Spleen (tissue), 11 donors: ENCODE data around the gene DLD. TPM values are rescaled to one million over a fixed set of nuclear protein-coding genes. Genes with fewer than 3 reads are reported as not detected.

Source experiments
- DNase-seq: peaks from one replicate; pipeline ENCODE4 v3.0.0-alpha.2; 2020
- H3K27ac ChIP-seq, 8 donors: fragments of 200-600 bp; sonication (generic) in 7 of 8; 1 replicate in 4 of 8; 2 replicates in 4 of 8; pipeline versions ENCODE4 v1.5.0 to v1.8.0; 2016 to 2021; ENCODE audit warnings: inconsistent platforms in 4 of 8, mild to moderate bottlenecking in 4 of 8, moderate library complexity in 1 of 8
- H3K27me3 ChIP-seq, 7 donors: fragments of 200-600 bp; sonication (generic) in 6 of 7; replicated peaks in 1 of 7; 1 replicate in 4 of 7; 2 replicates in 3 of 7; pipeline versions ENCODE4 v1.5.0 to v1.8.0; 2016 to 2021; ENCODE audit warnings: inconsistent platforms in 3 of 7, mild to moderate bottlenecking in 1 of 7
- H3K36me3 ChIP-seq, 6 donors: fragments of 200-600 bp; sonication (generic) in 5 of 6; 1 replicate in 4 of 6; 2 replicates in 2 of 6; pipeline versions ENCODE4 v1.5.0 to v1.8.0; 2016 to 2021; ENCODE audit warnings: inconsistent platforms in 2 of 6
- H3K4me1 ChIP-seq, 6 donors: fragments of 200-600 bp; sonication (generic) in 5 of 6; 1 replicate in 3 of 6; 2 replicates in 3 of 6; pipeline versions ENCODE4 v1.5.0 to v1.8.0; 2016 to 2021; ENCODE audit warnings: inconsistent platforms in 3 of 6
- H3K4me3 ChIP-seq, 8 donors: fragments of 200-600 bp; sonication (generic) in 7 of 8; 1 replicate in 4 of 8; 2 replicates in 4 of 8; pipeline versions ENCODE4 v1.5.0 to v1.8.0; 2016 to 2021; ENCODE audit warnings: inconsistent platforms in 4 of 8, mild to moderate bottlenecking in 4 of 8, moderate library complexity in 2 of 8
- H3K9me3 ChIP-seq, 8 donors: fragments of 200-600 bp; sonication (generic) in 7 of 8; 1 replicate in 4 of 8; 2 replicates in 4 of 8; pipeline versions ENCODE4 v1.5.0 to v1.8.0; 2016 to 2021; ENCODE audit warnings: inconsistent platforms in 4 of 8
- POLR2A ChIP-seq, 3 donors: fragments of 450-650 bp; IDR thresholded peaks; one replicate each; pipeline ENCODE4 v1.5.1; 2017; ENCODE audit warnings: antibody characterized with exemption in 3 of 3, mild to moderate bottlenecking in 1 of 3
- POLR2AphosphoS5 ChIP-seq, 3 donors: sonication (generic); formaldehyde crosslinking; IDR thresholded peaks; one replicate each; pipeline ENCODE4 v1.5.1; 2017; ENCODE audit warnings: antibody characterized with exemption in 3 of 3
- WGBS, 5 donors: extraction: QIAGEN DNeasy Blood & Tissue Kit in 3 of 5; methylation state at CpG; one replicate each; pipeline versions ENCODE4 v1.1.5 to v1.1.7; 2013 to 2018; 5-methylcytosine and 5-hydroxymethylcytosine counted together
- intact Hi-C: fragments of 100-400 bp; cut with DNase I; formaldehyde crosslinking; loops from one replicate; pipeline ENCODE4 v1.15.0; 2023; ENCODE audit warnings: low total_unique reads
- polyA plus RNA-seq, 3 donors: library from polyadenylated mRNA; stranded (reverse); fragments of 200-250 nt; gene quantifications; one replicate each; pipeline ENCODE4 v1.2.1, GENCODE V29; 2013
- total RNA-seq, 7 donors: library from RNA; depleted of rRNA in 3 of 7; stranded (reverse); fragments of >200 nt in 3 of 7; fragmentation: NEBNext Ultra II Directional in 4 of 7; extraction: Animal tissue kit (Norgen Biotek cat#: 25700) in 4 of 7; gene quantifications; one replicate each; pipeline versions ENCODE4 v1.1.0 to v1.2.1, GENCODE V29; 2016 to 2021
- TF ChIP-seq, protein P1 (sequence below), 11 experiments: fragments of 200-600 bp in 7 of 11; fragments of 450-650 bp in 4 of 11; sonication (generic) in 4 of 11; IDR thresholded peaks in 8 of 11; conservative IDR thresholded peaks in 3 of 11; 1 replicate in 7 of 11; 2 replicates in 4 of 11; pipeline versions ENCODE4 v1.4.0 to v1.8.0; 2016 to 2021; ENCODE audit warnings: antibody characterized with exemption in 11 of 11, inconsistent platforms in 4 of 11, mild to moderate bottlenecking in 1 of 11
- donor health status: healthy with polysubstance abuse.
- donor health status: DM: no; HTN: no; CAD: no; lungs with moderate emphysema.
- donor health status: DM: no; HTN: no; CAD: no.
- donor health status: Bipolar disorder and iron deficiency.
- donor health status: healthy.
- donor health status: DM: no; HTN: no; CAD: no.
- donor health status: DM: yes; HTN: yes; CAD: no.

DLD gene
- total and polyA plus RNA-seq, 10 donors, result 19.6 to 114 (median 59.9) TPM

DNA sequence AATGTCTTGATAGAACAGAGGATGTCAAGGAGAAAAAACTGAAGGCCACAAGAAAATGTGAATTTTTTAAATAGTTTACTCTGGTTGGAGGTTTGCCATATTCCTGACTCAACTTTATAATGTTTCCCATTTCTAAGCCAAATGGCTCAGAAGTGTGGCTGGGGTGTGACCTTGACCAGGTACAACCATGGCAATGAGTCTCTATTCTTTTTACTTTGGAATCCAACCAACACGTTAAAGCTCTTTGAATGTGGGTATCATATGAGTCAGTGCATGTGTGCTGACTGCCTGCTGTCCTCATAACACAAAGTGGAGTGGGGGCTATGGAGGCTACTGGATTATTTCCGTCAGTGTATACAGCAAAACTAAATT is 33.5 kb upstream of the DLD start:
- no peak overlapping the region for H3K4me3 ChIP-seq
- TF ChIP-seq, protein P1, sequence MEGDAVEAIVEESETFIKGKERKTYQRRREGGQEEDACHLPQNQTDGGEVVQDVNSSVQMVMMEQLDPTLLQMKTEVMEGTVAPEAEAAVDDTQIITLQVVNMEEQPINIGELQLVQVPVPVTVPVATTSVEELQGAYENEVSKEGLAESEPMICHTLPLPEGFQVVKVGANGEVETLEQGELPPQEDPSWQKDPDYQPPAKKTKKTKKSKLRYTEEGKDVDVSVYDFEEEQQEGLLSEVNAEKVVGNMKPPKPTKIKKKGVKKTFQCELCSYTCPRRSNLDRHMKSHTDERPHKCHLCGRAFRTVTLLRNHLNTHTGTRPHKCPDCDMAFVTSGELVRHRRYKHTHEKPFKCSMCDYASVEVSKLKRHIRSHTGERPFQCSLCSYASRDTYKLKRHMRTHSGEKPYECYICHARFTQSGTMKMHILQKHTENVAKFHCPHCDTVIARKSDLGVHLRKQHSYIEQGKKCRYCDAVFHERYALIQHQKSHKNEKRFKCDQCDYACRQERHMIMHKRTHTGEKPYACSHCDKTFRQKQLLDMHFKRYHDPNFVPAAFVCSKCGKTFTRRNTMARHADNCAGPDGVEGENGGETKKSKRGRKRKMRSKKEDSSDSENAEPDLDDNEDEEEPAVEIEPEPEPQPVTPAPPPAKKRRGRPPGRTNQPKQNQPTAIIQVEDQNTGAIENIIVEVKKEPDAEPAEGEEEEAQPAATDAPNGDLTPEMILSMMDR (IDR thresholded peaks at IDR 0.05 in 8 of 11, conservative IDR thresholded peaks at IDR 0.05 in 3 of 11), result no peak
- TF ChIP-seq POLR2A (IDR thresholded peaks at IDR 0.05) (no peak), POLR2AphosphoS5 (IDR thresholded peaks at IDR 0.05) (no peak)
- peak overlapping the region in 4 of 8 donors; percentile 43 to 77 (median 52) for H3K27ac ChIP-seq
- no peaks in the 10 kb centered on the region for H3K36me3 ChIP-seq
- WGBS, 5 donors, result 47 to 86% (median 69%) methylated on average over 2 of the region's 2 CpGs
- peaks cover 0 to 14% (median 8%) of the 10 kb centered on the region in 6 donors for H3K4me1 ChIP-seq
- H3K27me3 ChIP-seq, result no peaks in the 10 kb centered on the region
- H3K9me3 ChIP-seq, result no peaks in the 10 kb centered on the region
- no peak for DNase-seq
- intact Hi-C loops, result no loop called here

DNA sequence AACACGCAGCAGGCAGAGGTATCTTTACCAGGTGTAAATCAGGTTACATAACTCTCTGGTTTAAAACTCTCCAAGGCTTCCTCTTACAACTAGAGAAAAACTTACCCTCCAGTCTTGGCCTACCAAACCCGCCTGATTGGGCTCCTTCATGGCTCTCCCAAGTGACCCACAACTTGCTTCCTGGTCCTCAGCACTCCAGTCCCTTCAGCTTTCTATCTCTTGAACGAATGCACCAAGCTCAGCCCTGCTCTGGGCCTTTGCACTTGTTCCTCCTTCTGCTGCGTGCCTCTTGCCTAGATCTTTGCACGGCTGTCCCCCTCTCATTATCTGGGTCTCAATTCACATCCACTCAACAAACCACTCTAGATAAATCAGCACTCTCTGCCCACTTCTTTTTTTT is 32.7 kb upstream of the DLD start:
- no peaks in the 10 kb centered on the region for H3K27me3 ChIP-seq
- intact Hi-C loops, result no loop called here
- peaks cover 0 to 14% (median 8%) of the 10 kb centered on the region in 6 donors for H3K4me1 ChIP-seq
- no peak overlapping the region for H3K27ac ChIP-seq
- H3K36me3 ChIP-seq, result no peaks in the 10 kb centered on the region
- DNase-seq, result no peak
- no peak overlapping the region for H3K4me3 ChIP-seq
- WGBS, 5 donors, result 89 to 92% (median 90%) methylated on average over 5 of the region's 5 CpGs
- TF ChIP-seq POLR2AphosphoS5 (IDR thresholded peaks at IDR 0.05) (no peak), POLR2A (IDR thresholded peaks at IDR 0.05) (no peak)
- TF ChIP-seq, protein P1 (IDR thresholded peaks at IDR 0.05 in 8 of 11, conservative IDR thresholded peaks at IDR 0.05 in 3 of 11), result no peak
- no peaks in the 10 kb centered on the region for H3K9me3 ChIP-seq

DNA sequence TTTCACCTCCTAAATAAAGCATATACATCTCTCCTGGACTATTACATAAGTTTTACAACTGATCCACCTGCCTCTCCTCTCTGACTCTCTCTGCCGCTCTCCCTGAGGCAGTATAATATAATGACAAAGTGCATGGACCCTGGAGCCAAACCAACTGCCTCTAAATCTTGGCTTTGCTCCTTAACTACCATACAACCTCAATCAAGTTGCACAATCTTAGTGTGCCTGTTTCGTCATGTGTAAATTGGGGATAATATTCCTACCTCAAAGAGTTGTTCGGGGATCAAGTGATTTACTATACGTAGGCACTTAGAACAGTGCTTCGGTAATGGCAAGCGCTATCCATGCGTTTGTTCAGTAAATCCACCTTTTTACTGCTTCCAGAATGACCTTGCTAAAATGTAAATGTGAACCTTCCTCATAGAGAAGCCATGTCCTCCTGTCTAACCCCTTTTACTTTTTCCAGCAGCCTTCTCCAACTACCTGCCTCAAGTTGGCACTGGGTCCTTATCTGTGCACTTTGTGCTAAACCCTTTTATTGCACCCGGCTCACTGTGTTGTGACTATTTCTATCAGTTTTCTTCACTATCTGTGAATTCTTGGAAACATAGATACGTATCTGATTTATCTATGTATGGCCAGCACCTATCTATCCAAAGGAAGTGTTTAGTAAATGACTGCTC is 30.6 kb upstream of the DLD start:
- no peaks in the 10 kb centered on the region for H3K36me3 ChIP-seq
- H3K9me3 ChIP-seq, result no peaks in the 10 kb centered on the region
- WGBS, 5 donors, result 89 to 96% (median 92%) methylated on average over 9 of the region's 9 CpGs
- intact Hi-C loops, result no loop called here
- peaks cover 0 to 14% (median 8%) of the 10 kb centered on the region in 6 donors for H3K4me1 ChIP-seq
- no peak overlapping the region for H3K4me3 ChIP-seq
- no peak overlapping the region for H3K27ac ChIP-seq
- no peaks in the 10 kb centered on the region for H3K27me3 ChIP-seq
- no peak for DNase-seq
- no peak for TF ChIP-seq POLR2AphosphoS5 (IDR thresholded peaks at IDR 0.05)
- TF ChIP-seq POLR2A (IDR thresholded peaks at IDR 0.05), result no peak
- TF ChIP-seq, protein P1 (IDR thresholded peaks at IDR 0.05 in 8 of 11, conservative IDR thresholded peaks at IDR 0.05 in 3 of 11), result no peak

DNA sequence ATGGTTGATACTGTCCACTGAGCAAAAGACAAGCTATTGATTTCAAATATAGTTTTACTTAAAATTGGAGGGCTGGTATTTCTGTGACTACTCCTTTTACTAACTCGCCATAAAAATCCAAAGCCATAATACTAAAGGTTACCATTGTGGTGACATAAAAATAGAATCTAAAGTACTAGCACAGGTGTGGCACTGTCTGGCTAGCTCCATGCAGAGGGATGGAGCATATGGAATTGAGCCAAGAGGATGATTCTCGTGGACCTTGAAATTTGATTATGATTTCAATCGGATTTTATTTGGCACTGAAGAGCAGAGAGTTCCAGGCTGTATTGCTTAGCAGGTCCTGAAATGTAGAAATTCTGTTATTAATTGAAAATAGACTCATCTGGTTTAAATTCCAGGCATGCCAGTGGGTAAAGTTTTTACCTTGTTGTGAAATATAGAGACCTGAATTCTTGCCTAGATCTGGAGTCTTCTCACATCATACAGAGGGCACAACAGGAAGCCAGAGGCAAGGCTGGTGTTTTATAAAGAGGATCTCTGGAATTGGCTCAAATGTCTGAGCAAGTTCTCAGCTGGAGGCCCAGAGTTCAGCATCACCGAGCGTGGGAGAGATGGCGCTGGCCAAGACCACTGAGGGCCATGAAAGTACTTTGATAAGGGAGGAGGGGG is 29.9 kb upstream of the DLD start:
- Histone ChIP-seq H3K4me1 (peaks cover 0 to 14% (median 8%) of the 10 kb centered on the region in 6 donors), H3K4me3 (no peak overlapping the region), H3K36me3 (no peaks in the 10 kb centered on the region), H3K9me3 (no peaks in the 10 kb centered on the region), H3K27me3 (no peaks in the 10 kb centered on the region), H3K27ac (no peak overlapping the region)
- intact Hi-C loops, result no loop called here
- DNase-seq, result no peak
- TF ChIP-seq POLR2A (IDR thresholded peaks at IDR 0.05) (no peak), POLR2AphosphoS5 (IDR thresholded peaks at IDR 0.05) (no peak)
- TF ChIP-seq, protein P1 (IDR thresholded peaks at IDR 0.05 in 8 of 11, conservative IDR thresholded peaks at IDR 0.05 in 3 of 11), result no peak
- WGBS, 5 donors, result 77 to 92% (median 86%) methylated on average over 6 of the region's 6 CpGs
